Right forelimb (tissue), 1 donor: ENCODE data around the gene KLHL30.
"Not testable (repeated sequence)": the region's sequence is repeated elsewhere in the genome, so short reads cannot be mapped to it uniquely, and the experiment has no call there.

Experiments used
- DNase-seq: peaks from one replicate; pipeline ENCODE4 v3.0.0-alpha.2; 2018

KLHL30 gene

GRCh38 chr2:238163481-238164198, 25.2 kb downstream of the KLHL30 start:
- DNase-seq = no peak

GRCh38 chr2:238164906-238165287, 26.4 kb downstream of the KLHL30 start:
- DNase-seq = no peak

DNA sequence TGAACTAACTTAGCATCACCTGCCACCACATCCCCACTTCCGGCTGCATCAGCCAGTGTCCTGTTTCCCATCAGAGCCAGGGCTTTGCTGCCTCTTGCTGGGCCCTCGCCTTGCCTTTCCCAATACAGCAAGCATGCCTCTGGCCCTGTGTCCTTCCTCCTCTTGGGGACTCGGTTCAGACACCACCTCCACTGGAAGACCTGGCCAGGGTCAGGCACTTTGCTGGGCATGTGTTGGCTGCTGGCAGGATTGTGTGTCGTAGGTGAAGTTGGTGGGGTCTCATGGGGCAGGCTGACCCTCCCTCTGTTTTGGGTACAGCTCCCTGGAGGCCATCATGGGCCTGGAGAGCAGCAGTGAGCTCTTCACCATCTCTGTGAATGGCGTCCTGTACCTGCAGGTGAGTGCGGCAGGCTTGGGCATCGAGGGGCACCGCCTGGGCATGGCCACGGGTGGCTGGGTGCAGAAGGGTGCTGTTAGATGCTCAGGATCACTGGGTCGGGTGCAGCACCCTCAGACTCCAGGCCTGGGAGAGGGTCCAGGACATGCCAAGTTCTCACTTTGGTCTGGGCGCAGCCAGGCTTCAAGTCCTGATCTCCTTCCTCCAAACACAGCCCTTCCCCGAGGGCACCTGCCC, 26.9 kb downstream of the KLHL30 start:
- DNase-seq = peak; percentile 43

DNA sequence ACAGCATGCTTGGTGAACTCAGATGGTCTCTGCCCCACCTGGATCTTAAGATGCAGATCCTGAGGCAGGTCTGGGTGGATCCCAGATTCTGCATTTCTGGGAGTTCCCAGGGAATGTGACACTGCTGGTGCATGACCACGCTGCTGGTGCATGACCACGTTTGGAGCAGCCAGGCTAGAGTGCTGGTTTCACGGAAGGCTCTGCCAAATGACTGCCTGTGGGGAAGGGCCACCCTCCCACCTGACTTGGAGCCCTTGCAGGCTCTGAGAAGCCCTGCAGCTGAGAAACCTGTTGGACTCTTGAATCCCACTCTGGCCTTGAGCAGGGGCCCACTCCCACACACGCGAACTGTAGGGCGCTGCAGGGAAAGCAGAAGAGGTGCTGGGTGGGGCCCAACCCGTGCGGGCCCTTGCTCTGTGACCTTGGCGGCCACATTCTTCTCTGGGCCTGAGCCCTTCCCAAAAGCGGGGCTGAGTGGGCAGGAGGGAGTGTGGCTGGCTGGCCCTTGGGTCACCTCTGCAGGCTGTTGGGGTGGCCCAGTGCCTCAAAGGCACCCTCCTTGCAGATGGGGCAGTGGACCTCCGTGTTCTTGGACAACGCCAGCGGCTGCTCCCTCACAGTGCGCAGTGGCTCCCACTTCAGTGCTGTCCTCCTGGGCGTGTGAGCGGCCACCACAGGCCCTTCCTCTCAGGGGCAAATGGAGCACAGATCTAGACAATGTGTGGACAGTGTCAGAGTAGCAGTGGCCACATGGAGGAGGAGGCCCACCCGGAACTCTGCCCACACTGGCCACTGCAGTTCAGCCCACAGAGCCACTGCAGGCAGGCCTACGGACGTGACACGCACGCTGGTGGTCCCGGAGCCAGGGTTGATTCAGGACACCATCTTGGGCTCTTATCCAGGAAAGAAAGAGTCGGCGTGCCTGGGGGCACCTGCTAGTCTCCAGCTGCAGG, 28.2 kb downstream of the KLHL30 start:
- peak; percentile 30 for DNase-seq

GRCh38 chr2:238167344-238167715, 28.9 kb downstream of the KLHL30 start:
- DNase-seq = no peak

GRCh38 chr2:238167761-238168160, 29.3 kb downstream of the KLHL30 start:
- peak; percentile 15 for DNase-seq

GRCh38 chr2:238168196-238169047, 30.0 kb downstream of the KLHL30 start:
- DNase-seq = peak; percentile 35

- DNase-seq = peak; percentile 37
These were observed 30.7 kb downstream of the KLHL30 start for GRCh38 chr2:238169048-238169707.

- DNase-seq = no peak
These were observed 31.3 kb downstream of the KLHL30 start for GRCh38 chr2:238169708-238170251.

- DNase-seq = no peak
These were observed 32.1 kb downstream of the KLHL30 start for GRCh38 chr2:238170386-238171071.

- DNase-seq = not testable (repeated sequence)
These were observed 32.6 kb downstream of the KLHL30 start for GRCh38 chr2:238171072-238171431.

- no peak for DNase-seq
These were observed 33.2 kb downstream of the KLHL30 start for GRCh38 chr2:238171575-238172187.

DNA sequence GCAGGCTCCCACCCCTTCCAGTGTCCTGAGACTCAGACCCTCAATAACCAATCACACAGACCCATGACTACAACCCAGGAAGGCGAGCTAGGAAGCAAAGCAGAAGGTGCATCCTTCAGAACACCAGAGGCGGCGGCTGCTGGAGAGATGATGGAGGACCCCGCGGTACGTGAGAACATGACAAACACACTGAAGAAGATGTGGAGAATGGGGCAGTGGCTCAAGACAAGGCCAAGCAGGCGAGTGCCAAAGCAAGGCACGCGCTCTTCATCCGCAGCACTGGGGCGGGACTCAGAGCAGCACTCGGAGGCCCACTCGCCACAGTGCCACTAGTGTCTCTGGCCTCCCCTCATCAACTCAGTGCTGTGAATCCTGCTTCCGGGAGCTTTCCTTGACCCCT, 34.0 kb downstream of the KLHL30 start:
- DNase-seq = no peak

DNA sequence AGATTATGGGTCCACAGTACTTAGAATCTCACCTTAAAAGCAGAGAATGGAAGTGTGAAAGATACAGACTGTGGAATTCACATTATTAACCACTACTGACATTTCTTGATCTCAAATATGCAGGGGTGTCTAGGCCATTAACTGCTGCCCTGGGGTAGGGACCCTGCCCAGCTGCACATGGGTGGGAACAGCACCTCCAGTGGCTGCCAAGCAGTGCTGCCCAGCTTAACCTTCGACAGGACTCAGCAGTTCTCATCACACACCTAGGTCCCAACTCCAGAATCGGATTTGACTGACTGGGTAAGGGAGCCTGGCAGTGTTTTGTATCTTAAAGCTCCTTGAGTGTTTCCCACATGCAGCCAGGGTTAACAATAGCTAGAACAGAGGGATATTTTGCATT, 35.2 kb downstream of the KLHL30 start:
- DNase-seq = no peak

DNA sequence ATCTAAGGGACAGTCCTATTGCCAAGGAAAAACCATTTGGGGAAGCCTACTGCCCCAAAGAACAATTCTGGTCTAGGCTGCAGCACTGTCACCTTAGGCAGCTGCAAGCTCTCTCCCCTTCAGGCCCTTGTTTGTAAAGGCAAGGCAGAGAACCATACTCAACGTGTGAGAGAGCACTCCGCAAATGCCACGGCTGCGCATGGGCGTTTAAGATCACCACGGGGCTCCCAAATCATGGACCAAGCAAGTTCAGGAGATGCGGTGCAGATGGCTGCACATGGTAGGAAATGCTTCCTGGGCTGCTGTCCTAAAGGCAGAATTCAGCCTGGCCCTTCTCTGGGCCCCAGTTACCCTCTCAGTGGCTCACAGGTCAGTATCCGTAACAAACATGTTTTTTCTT, 35.8 kb downstream of the KLHL30 start:
- no peak for DNase-seq

GRCh38 chr2:238174701-238175100, 36.2 kb downstream of the KLHL30 start:
- DNase-seq = no peak

DNA sequence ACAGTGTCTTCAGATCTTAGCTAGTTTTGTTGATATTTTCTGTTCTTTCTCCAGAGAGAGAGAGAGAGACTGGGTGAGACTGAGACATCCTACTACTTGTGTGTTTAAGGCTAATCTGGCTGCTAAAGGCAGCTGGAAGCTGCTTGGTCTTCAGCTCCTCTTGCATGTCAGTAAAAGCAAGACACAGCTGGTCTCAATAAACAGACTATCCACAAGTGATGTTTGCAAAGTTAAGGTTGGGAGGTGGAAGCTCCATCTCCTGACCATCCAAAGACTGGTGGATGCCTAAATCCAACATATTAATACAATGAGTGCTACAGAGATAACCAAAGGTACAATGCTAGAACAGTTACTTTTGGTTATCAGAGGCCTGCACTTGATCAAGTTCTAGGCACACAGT, 38.1 kb downstream of the KLHL30 start:
- no peak for DNase-seq

- DNase-seq = no peak
These were observed 42.1 kb downstream of the KLHL30 start for GRCh38 chr2:238180554-238180953.

DNA sequence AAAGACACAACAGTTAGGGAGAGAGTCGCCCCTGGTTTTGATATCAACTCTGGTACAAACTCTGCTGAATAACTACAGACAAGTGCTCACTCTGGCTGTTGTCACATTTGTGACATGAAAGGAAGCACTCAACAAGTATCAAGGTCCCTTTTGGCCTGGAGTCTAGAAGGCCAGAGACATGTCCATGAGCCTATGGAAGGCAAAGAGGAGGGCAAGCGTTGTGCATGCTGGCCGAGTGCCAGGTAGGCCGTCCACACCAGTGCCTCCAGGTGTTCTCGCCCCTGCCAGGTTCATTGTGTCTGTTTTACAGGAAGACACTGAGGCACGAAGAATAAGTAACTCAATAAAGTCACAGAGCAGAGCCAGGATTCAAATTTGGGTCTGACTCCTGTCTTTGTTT, 43.9 kb downstream of the KLHL30 start:
- DNase-seq = no peak

DNA sequence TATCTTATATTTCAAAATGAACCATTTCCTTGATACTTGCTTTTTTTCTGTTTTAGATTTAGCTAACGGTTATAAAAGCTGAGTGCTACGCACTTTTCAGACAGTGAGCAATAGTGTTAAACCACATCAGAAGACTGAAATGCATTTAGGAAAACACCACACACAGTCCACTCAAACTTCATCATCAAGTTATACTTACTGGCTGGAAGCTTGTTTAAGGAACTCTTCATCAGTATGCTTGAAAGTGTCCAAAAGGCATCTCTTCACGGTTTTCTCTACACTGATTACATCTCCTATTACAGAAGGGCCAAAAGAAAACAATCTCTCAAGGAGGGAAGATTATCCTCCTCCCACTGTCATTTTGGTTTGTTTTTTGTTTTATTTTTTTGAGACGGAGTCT, 45.4 kb downstream of the KLHL30 start:
- DNase-seq = no peak
